Esophagus squamous epithelium (tissue), 5 donors: Measurements from ENCODE around the gene GUK1. TPM values are rescaled to one million over a fixed set of nuclear protein-coding genes. Genes with fewer than 3 reads are reported as not detected.
"Not testable (repeated sequence)": the region's sequence is repeated elsewhere in the genome, so short reads cannot be mapped to it uniquely, and the experiment has no call there.

Experiments used
- DNase-seq: peaks from one replicate; lab custom pipeline; 2025; lab: John Stamatoyannopoulos, UW
- H3K27ac ChIP-seq, 4 donors: fragments of 200-600 bp; sonication (generic); one replicate each; pipeline ENCODE4 v1.5.1; 2016 to 2019; ENCODE audit warnings: mild to moderate bottlenecking in 1 of 4
- H3K27me3 ChIP-seq, 4 donors: fragments of 200-600 bp; sonication (generic); 1 replicate in 3 of 4; 2 replicates in 1 of 4; pipeline versions ENCODE4 v1.5.1 to v1.6.0; 2017 to 2021; ENCODE audit warnings: antibody characterized with exemption in 1 of 4
- H3K36me3 ChIP-seq, 3 donors: fragments of 200-600 bp; sonication (generic); one replicate each; pipeline ENCODE4 v1.5.1; 2016 to 2019
- H3K4me1 ChIP-seq, 3 donors: fragments of 200-600 bp; sonication (generic); one replicate each; pipeline ENCODE4 v1.5.1; 2017 to 2019
- H3K4me3 ChIP-seq, 4 donors: fragments of 200-600 bp; sonication (generic); 1 replicate in 3 of 4; 2 replicates in 1 of 4; pipeline ENCODE4 v1.5.1; 2016 to 2019; ENCODE audit warnings: mild to moderate bottlenecking in 2 of 4, moderate library complexity in 1 of 4
- H3K9me3 ChIP-seq, 3 donors: fragments of 200-600 bp; sonication (generic); one replicate each; pipeline ENCODE4 v1.5.1; 2016 to 2019
- CTCF ChIP-seq, 6 experiments: fragments of 450-650 bp in 4 of 6; fragments of 200-600 bp in 2 of 6; sonication (generic) in 2 of 6; IDR thresholded peaks; one replicate each; pipeline ENCODE4 v1.5.1; 2016 to 2019; ENCODE audit warnings: antibody characterized with exemption in 6 of 6, mild to moderate bottlenecking in 4 of 6, moderate library complexity in 4 of 6
- POLR2A ChIP-seq, 4 donors: fragments of 450-650 bp; IDR thresholded peaks; one replicate each; pipeline ENCODE4 v1.6.1; 2017; ENCODE audit warnings: antibody characterized with exemption in 4 of 4, mild to moderate bottlenecking in 4 of 4, moderate library complexity in 3 of 4
- WGBS, 2 donors: methylation state at CpG; one replicate each; pipeline ENCODE4 v1.1.5; 2018; 5-methylcytosine and 5-hydroxymethylcytosine counted together
- intact Hi-C: fragments of 100-400 bp; cut with DNase I; formaldehyde crosslinking; loops from one replicate; pipeline ENCODE4 v1.15.0; 2022
- total RNA-seq, 4 donors: library from RNA; depleted of rRNA; stranded (reverse); fragments of >200 nt; gene quantifications; one replicate each; pipeline ENCODE4 v1.1.0, GENCODE V29; 2016
- donor health status: DM: yes; HTN: yes; CAD: no.

The GUK1 gene
- total RNA-seq, 4 donors from 2014 or later = 279 to 320 (median 302) TPM

DNA sequence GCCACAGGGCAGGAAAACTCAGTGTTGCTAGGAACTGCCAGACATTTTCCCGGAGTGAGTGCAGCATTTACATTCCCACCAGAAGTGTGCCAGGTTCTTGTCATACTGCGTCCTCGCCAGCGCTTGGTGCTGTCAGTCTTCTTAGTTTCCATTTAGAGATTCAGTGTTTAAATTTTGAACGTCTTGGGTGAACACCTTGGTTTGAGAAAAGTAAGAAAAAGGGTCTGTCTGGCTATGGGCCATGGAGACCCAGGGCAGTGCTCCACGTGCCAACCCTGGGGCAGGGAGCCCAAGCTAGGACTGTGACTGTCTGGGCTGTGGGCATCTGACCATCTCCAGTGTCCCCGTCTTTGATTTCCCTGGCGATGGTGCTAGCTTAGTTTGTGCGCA is 41.6 kb downstream of the GUK1 start:
- WGBS, 2 donors = 91 to 96% methylated on average over 8 to 9 of the region's 9 CpGs
- H3K27me3 ChIP-seq = no peaks in the 10 kb centered on the region

DNA sequence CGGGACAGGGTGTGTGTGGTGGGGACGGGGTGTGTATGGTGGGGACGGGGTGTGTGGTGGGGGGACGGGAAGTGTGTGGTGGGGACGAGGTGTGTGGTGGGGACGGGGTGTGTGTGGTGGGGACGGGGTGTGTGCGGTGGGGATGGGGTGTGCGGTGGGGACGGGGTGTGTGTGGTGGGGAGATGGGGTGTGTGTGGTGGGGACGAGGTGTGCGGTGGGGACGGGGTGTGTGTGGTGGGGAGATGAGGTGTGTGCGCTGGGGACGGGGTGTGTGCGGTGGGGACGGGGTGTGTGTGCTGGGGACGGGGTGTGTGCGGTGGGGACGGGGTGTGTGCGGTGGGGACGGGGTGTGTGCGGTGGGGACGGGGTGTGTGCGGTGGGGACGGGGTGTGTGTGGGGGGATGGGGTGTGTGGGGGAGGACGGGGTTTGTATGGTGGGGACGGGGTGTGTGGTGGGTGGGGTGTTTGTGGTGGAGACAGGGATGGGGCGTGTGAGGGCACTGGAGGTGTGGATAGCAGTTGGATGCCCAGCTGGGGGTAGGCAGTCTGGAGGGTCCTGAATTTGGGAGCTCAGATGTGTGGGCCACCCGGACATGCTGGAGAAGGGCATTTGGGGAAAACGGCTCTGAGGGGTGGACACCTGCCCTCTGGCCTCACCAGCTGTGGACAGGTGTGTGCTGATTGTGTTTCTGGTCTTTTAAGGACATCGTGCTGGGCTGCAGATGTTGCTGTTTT is 42.4 kb downstream of the GUK1 start:
- no peaks in the 10 kb centered on the region for H3K36me3 ChIP-seq
- intact Hi-C loops = no loop called here
- H3K9me3 ChIP-seq = no peaks in the 10 kb centered on the region
- TF ChIP-seq CTCF (IDR thresholded peaks at IDR 0.05) = no peak
- no peak for TF ChIP-seq POLR2A (IDR thresholded peaks at IDR 0.05)
- no peak for DNase-seq
- no peaks in the 10 kb centered on the region for H3K4me1 ChIP-seq
- H3K27me3 ChIP-seq = no peaks in the 10 kb centered on the region
- 84 to 93% methylated on average over 6 to 9 of the region's 32 CpGs for WGBS, 2 donors
- no peak overlapping the region for H3K4me3 ChIP-seq
- no peak overlapping the region for H3K27ac ChIP-seq

More for the DNA sequence above, 41.6 kb downstream of the GUK1 start:
- no peaks in the 10 kb centered on the region for H3K9me3 ChIP-seq
- H3K36me3 ChIP-seq = peaks cover 0 to 6% (median 0%) of the 10 kb centered on the region in 3 donors
- H3K4me1 ChIP-seq = no peaks in the 10 kb centered on the region
- H3K27ac ChIP-seq = no peak overlapping the region
- DNase-seq = no peak
- intact Hi-C loops = no loop called here
- H3K4me3 ChIP-seq = no peak overlapping the region
- TF ChIP-seq CTCF (IDR thresholded peaks at IDR 0.05) = no peak
- no peak for TF ChIP-seq POLR2A (IDR thresholded peaks at IDR 0.05)

DNA sequence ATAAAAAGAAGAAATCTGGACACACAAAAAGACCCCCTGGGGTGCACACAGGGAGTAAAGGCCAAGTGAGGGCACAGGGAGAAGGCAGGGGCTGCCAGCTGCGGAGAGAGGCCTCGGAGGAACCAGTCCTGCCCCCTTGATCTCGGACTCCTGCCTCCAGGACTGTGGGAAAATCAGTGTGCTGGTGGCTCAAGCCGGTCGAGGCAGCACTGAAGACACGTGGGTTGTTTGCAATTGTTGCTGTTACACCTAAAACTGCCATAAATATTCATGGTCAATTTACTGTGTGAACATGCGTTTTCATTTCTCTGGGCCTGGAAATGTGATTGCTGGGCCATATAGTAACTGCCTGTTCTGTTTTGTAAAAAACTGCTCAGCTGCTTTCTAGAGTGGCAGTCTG is 44.1 kb downstream of the GUK1 start:
- Histone ChIP-seq H3K9me3 (peaks cover 0 to 4% (median 0%) of the 10 kb centered on the region in 3 donors), H3K27me3 (no peaks in the 10 kb centered on the region), H3K4me1 (no peaks in the 10 kb centered on the region), H3K36me3 (no peaks in the 10 kb centered on the region), H3K4me3 (no peak overlapping the region), H3K27ac (no peak overlapping the region)
- 70 to 79% methylated on average over 7 of the region's 7 CpGs for WGBS, 2 donors
- no peak for DNase-seq
- TF ChIP-seq CTCF (IDR thresholded peaks at IDR 0.05) (no peak), POLR2A (IDR thresholded peaks at IDR 0.05) (no peak)
- intact Hi-C loops = no loop called here

DNA sequence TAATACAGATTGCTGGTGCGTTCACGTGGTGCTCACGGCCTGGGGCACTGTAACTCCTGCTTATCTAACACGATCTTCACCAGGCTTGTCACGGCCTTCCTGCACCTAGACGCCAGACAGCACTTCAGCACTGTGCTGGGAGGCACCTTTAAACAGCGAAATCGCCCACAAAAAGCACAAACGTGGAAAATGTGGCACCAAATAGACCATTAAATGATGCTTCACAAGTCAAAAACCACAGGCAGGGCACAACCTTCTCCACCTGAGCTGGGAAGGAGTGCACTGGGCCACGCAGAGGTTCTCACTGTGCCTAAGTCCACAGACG is 45.5 kb downstream of the GUK1 start:
- WGBS, 2 donors = 77 to 80% methylated on average over 7 to 11 of the region's 11 CpGs
- Histone ChIP-seq H3K36me3 (no peaks in the 10 kb centered on the region), H3K4me3 (no peak overlapping the region), H3K9me3 (peaks cover 0 to 4% (median 0%) of the 10 kb centered on the region in 3 donors), H3K4me1 (no peaks in the 10 kb centered on the region), H3K27me3 (no peaks in the 10 kb centered on the region), H3K27ac (no peak overlapping the region)
- no peak for DNase-seq
- intact Hi-C loops = no loop called here
- TF ChIP-seq CTCF (IDR thresholded peaks at IDR 0.05) (no peak), POLR2A (IDR thresholded peaks at IDR 0.05) (no peak)

DNA sequence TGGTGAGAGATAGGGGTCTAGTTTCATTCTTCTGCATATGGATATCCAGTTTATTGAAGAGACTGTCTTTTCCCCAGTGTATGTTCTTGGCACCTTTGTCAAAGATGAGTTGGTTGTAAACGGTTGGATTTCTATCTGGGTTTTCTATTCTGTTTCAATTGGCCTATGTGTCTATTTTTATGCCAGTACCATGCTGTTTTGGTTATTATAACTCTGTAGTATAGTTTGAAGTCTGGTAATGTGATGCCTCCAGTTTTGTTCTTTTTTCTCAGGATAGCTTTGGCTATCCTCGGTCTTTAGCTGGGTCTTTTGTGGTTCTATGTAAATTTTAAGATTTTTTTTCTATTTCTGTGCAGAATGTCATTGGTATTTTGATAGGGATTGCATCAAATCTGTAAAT is 48.2 kb downstream of the GUK1 start:
- H3K36me3 ChIP-seq, H3K27ac ChIP-seq, H3K27me3 ChIP-seq, H3K4me3 ChIP-seq, intact Hi-C loops, H3K4me1 ChIP-seq, DNase-seq, H3K9me3 ChIP-seq: not testable (repeated sequence)
- WGBS, 2 donors = 80 to 81% methylated on average over 2 of the region's 2 CpGs
